K562 treated with DMSO at 1 percent for 12 hours (cell line): Measurements from ENCODE around the gene KLRB1. TPM values are rescaled to one million over a fixed set of nuclear protein-coding genes. Genes with fewer than 3 reads are reported as not detected.

Experiments used
- total RNA-seq: library from RNA; unstranded; fragments of 300-600 nt; gene quantifications from 2 replicates; pipeline ENCODE4 v1.2.3, GENCODE V29; 2022; ENCODE audit not compliant: insufficient read depth

Gene KLRB1
- total RNA-seq, result not detected in 2 replicates

GRCh38 chr12:9607716-9608115 lies at the start of gene KLRB1:
Gene KLRB1, minus strand, starts transcription at chr12:9607916. Its CDS starts 77 bp downstream, at chr12:9607839.

Other genes with a start within 250 kb of the KLRB1 start
- 0.60 and 3.4 TPM in 2 replicates for gene CLEC2D, start 61.8 kb upstream of the KLRB1 start, total RNA-seq
- gene CLECL1, start 125.2 kb upstream of the KLRB1 start, total RNA-seq, result not detected in 2 replicates
- gene CD69, start 153.0 kb upstream of the KLRB1 start, total RNA-seq, result 12.1 and 23.8 TPM in 2 replicates
- not detected in 2 replicates for gene KLRF1, start 219.6 kb upstream of the KLRB1 start, total RNA-seq